NCI-H2107 treated with DMSO at 0.1 percent for 48 hours (cell line): ENCODE measurements around the gene MCM9.
A peak's percentile ranks its signal among the peaks of the same experiment; 100 is the strongest.
"Not testable (repeated sequence)": the region's sequence is repeated elsewhere in the genome, so short reads cannot be mapped to it uniquely, and the experiment has no call there.

Experiments used
- DNase-seq: peaks from one replicate; lab custom pipeline; 2025; ENCODE audit not compliant: unreplicated experiment; lab: John Stamatoyannopoulos, UW

The MCM9 gene

GRCh38 chr6:118772886-118773285 lies 162.1 kb downstream of the MCM9 start:
- DNase-seq: no peak

GRCh38 chr6:118771253-118771652 lies 163.7 kb downstream of the MCM9 start:
- DNase-seq: peak; percentile 81

- peak; percentile 81 for DNase-seq
These were observed 164.1 kb downstream of the MCM9 start for GRCh38 chr6:118770835-118771234.

GRCh38 chr6:118770112-118770788 lies 164.7 kb downstream of the MCM9 start:
- DNase-seq: peak; percentile 68

- no peak for DNase-seq
These were observed 166.0 kb downstream of the MCM9 start for GRCh38 chr6:118768904-118769325.

- no peak for DNase-seq
These were observed 166.5 kb downstream of the MCM9 start for GRCh38 chr6:118768441-118768840.

GRCh38 chr6:118765316-118765715 lies 169.6 kb downstream of the MCM9 start:
- not testable (repeated sequence) for DNase-seq

- no peak for DNase-seq
These were observed 170.2 kb downstream of the MCM9 start for GRCh38 chr6:118764766-118765165.
